HepG2 (cell line): ENCODE measurements around the gene LDLRAD4.

ENCODE experiments used
- REST ChIP-seq, 2 experiments: IDR thresholded peaks; 2 replicates each; pipeline ENCODE4 v1.6.1; 2011 to 2012; ENCODE audit warnings: low read length in 2 of 2, borderline replicate concordance in 1 of 2, low read depth in 1 of 2, mild to moderate bottlenecking in 1 of 2, moderate library complexity in 1 of 2
- TRIM24 ChIP-seq: sonication (generic); formaldehyde crosslinking; IDR thresholded peaks from 2 replicates; pipeline ENCODE4 v1.8.0; 2022; ENCODE audit warnings: mild to moderate bottlenecking, missing genetic modification reagents
- TF ChIP-seq, protein P1 (sequence below): sonication (generic); formaldehyde crosslinking; IDR thresholded peaks from 2 replicates; pipeline ENCODE4 v1.4.0; 2020; ENCODE audit warnings: mild to moderate bottlenecking, low read depth, missing genetic modification reagents
- TF ChIP-seq, protein P2 (sequence below): IDR thresholded peaks from 2 replicates; pipeline ENCODE4 v1.6.1; 2012; ENCODE audit warnings: inconsistent platforms

DNA sequence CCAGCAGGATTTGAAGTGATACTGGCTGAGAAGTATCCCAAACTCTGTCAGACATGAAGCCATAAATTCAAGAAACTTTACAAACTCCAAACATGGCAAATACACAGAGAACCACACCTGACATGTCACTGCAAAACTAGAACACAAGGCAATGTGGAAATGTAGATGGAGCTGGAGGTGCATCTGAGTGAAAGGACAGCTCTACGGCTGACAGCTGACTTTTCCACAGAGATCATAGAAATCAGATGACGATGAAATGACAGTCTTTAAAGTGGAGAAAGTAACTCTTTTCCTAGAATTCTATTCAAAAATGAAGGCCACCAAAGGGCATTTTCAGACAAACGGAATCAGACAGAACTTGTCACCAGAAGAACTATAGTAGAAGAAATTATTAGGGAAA lies 97.5 kb downstream of the LDLRAD4 start:
- no peak for TF ChIP-seq TRIM24 (CRISPR knock-in tag)
- TF ChIP-seq, protein P1, sequence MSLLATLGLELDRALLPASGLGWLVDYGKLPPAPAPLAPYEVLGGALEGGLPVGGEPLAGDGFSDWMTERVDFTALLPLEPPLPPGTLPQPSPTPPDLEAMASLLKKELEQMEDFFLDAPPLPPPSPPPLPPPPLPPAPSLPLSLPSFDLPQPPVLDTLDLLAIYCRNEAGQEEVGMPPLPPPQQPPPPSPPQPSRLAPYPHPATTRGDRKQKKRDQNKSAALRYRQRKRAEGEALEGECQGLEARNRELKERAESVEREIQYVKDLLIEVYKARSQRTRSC (CRISPR knock-in tag): no peak
- TF ChIP-seq REST (IDR thresholded peaks at IDR 0.05; ENCODE audit: borderline replicate concordance in 1 of 2, low read depth in 1 of 2, low read length in 2 of 2): no peak
- TF ChIP-seq, protein P2, sequence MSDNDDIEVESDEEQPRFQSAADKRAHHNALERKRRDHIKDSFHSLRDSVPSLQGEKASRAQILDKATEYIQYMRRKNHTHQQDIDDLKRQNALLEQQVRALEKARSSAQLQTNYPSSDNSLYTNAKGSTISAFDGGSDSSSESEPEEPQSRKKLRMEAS: no peak
